HG03354 (cell line): ENCODE measurements around the gene TTLL4.
A peak's percentile ranks its signal among the peaks of the same experiment; 100 is the strongest.

Source experiments
- ATAC-seq: cut with Tn5 transposase; IDR thresholded peaks from one replicate; pipeline ENCODE4 v1.9.1; 2021; ENCODE audit warnings: mild to moderate bottlenecking; ENCODE audit not compliant: unreplicated experiment, poor library complexity, severe bottlenecking

Gene TTLL4

DNA sequence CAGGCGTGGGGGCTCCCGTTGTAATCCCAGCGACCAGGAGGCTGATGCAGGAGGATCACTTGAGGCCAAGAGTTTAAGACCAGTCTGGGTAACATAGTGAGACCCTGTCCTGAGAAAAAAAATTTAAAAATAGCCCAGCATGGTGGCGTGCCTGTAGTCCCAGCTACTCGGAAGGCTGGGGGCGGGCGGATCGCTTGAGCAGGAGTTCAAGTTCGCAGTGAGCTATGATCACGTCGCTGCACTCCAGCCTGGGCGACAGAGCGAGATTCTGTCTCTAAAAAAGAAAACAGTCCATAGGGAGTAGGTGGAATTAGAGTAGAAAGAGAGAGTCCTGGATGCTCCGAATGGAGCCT lies 325 bp upstream of the TTLL4 start:
- peak; percentile 2 for ATAC-seq

DNA sequence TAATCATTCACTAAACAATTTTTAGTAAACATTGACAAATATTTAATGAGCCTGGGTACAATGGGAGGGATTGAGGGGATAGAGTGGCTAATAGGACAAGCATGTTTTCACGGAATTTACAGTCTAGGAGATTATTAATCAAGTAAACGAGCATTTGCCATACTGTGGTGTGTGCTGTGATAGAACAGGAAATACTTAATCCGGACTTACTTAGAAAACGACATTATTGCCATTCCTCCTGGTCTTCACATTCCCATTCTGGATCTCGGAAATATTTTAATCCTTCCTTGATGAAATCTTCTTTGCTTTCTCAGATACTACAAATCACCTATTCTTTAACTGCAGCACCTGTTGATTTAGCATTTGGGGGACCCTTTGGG lies 905 bp downstream of the TTLL4 start:
- no peak for ATAC-seq

GRCh38 chr2:218713922-218714321 lies 3.3 kb downstream of the TTLL4 start:
- no peak for ATAC-seq

GRCh38 chr2:218716070-218716469 lies 5.4 kb downstream of the TTLL4 start:
- ATAC-seq = no peak

DNA sequence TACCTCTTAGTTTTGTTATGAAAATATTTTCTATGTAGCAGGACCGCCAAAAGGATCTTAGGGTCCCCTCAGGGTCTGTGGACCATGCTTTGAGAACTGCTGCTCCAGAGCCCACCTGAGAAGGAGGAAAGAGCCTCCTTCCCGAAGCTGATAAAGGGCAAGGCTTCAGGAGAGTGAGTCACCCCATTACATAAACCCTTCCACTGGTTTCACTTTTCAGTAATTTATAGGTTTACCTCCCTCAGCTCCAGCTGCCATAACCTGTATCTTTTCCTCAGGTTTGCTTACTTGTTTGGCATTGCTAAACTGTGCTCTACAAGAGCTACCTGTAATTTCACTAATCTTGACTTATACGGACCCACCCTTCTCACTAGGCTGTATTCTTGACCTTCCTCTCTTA lies 6.6 kb downstream of the TTLL4 start:
- no peak for ATAC-seq

DNA sequence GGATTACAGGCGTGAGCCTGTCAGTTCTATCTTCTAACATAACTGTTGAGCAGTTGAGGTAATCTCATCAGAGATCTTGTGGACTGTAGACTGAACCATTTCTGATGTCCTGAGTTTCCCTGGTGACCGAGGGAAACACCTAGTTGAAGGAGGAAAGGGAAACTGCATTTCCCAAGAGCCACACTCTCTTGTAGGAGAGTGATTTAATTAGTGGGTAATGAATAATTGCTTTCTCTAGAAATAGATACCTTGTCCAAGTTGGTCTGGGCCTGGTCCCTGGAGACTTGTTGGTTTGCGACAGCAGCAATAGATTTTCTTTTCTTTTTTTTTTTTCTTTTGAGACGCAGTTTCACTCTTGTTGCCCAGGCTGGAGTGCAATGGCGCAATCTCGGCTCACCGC lies 7.4 kb downstream of the TTLL4 start:
- no peak for ATAC-seq

GRCh38 chr2:218719457-218719856 lies 8.8 kb downstream of the TTLL4 start:
- ATAC-seq = no peak

DNA sequence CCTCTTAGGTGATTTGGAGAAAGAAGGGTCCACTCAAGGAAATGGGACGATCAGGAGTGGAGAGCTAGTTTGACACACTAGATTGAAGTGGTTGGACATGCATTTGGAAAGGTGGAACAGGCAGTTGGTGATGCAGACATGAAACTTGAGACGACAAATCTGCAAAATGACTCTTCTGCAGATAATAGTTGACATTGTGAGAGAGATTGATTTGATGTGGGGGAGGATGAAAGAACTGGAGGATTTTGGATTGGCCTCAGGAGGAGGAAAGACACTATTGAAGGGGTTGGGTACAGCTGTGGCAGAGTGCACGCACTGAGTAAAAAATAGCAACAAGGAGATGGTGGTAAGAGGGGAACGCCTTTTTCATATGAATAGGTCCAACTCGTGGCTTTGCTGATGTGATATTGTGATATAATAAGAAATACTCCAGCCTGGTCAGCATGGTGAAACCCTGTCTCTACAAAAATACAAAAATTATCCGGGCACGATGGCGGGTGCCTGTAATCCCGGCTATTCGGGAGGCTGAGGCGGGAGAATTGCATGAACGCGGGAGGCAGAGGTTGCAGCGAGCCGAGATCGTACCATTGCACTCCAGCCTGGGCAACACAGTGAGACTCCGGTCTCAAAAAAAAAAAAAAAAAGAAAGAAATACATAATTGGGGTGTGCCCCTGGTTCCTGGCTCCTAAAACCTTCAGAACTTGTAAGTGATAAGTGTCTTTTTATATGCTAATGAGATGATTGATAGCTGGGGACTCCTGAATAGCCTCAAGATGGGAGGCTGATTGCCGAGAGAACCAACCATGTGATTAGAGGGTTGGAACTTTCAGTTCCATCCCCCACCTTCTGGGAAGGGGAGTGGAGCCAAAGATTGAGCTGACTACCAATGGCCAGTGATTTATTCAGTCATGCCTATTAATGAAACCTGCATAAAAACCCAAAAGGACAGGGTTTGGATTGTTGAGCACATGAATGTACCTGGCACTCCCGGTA lies 9.7 kb downstream of the TTLL4 start:
- ATAC-seq = no peak

- no peak for ATAC-seq
These were observed 10.9 kb downstream of the TTLL4 start for GRCh38 chr2:218721488-218721887.

DNA sequence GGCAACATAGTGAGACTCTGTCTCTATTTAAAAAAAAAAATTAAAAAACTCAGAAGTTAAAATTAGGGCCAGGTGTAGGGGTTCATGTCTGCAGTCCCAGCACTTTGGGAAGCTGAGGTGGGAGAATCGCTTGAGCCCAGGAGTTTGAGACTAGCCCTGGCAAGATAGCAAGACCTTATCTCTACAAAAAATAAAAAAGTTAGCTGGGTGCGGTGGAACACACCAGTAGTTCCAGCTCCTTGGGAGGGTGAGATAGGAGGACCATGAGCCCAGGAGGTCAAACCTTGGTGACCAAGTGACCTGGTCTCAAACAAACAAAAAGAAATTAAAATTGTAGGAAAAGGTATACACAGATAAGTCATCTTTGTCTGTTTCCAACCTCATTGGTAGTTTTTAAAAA lies 11.3 kb downstream of the TTLL4 start:
- ATAC-seq = no peak

DNA sequence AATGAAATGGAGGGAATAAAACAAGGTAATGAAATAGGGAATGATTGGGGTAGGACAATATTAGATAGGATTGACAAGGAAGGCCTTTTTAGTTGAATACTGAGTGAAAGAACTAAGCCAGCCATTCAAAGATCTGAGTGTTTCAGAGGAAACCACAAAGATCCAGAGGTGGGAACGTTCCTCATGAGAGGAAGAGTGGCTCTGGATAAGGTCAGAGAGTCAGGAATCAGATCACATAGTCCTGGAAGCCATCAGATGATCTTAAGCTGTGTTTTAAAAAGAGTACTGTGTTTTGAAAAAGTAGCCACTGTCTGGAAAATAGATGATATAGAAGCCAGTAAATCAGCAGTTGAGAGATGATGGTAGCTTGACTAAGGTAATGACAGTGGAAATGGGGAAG lies 11.8 kb downstream of the TTLL4 start:
- ATAC-seq = no peak

DNA sequence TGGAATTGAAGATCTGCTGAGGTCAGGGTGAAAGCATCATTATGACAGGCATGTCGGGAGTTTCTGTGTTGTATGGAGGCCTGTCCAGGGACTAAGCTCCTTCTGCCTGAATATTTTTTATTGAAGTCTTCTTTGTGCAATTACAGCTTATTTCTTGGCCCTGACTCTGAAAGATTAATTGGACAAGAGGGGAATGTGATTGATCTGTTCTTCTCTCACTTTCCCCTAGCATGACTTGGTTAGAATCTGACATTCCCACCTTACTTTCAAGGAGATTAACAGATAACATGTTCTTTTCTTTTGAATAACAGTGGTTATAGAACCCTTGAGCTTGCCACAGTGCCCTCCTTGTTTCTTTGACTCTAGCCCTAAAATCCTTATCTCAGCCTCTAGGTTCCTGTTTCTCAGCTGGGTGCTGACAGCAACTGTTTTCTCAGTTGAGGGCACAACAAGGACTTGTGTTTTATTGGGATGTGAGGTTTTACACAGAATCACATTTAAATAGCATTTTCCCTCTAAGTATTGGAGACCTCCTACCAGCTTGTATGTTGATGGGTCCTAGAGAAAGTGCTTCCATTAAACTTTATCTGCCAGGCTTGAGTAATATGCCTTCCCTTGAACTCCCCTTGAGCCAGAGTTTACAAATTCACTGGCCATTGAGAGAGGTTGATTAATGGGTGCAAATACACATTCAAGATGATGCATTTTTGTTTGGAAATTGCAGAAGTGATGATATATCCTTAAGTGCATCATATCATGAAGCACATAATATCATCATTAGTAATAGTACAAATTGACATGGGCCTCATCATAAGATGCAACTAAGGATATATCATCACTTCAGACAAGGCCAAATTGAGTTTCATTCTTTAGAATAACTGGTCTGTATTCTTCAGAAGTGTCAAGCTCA lies 12.5 kb downstream of the TTLL4 start:
- no peak for ATAC-seq

GRCh38 chr2:218726004-218726574 lies 15.5 kb downstream of the TTLL4 start:
- no peak for ATAC-seq

DNA sequence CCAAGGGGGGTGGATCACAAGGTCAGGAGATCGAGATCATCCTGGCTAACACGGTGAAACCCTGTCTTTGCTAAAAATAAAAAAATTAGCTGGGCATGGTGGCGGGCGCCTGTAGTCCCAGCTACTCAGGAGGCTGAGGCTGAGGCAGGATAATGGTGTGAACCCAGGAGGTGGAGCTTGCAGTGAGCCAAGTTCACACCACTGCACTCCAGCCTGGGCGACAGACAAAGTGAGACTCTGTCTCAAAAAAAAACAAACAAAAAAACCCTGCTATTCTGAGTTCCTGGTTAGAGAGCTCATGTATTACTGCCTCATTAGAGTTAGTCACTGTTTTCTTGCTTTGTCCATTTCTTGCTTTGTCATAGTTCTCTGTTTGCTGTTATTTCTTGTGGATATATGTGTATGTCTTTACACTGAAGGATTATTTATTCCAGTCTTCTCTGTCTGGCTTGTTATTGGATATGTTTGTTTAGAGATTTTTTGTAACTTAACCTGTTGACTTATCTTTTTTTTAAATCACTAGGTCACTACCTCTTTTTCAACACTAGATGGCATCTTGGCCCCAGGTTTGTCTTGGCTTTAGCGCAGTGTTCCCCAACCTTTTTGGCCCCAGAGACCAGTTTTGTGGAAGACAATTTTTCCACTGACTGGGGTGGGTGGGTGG lies 17.0 kb downstream of the TTLL4 start:
- ATAC-seq = no peak

- no peak for ATAC-seq
These were observed 19.0 kb downstream of the TTLL4 start for GRCh38 chr2:218729640-218730039.

- no peak for ATAC-seq
These were observed 21.6 kb downstream of the TTLL4 start for GRCh38 chr2:218732052-218732760.

- ATAC-seq = no peak
These were observed 22.1 kb downstream of the TTLL4 start for GRCh38 chr2:218732761-218733158.

GRCh38 chr2:218733171-218734021 lies 22.8 kb downstream of the TTLL4 start:
- ATAC-seq = no peak
